HepG2 (cell line): ENCODE data around the gene JKAMP. TPM values are rescaled to one million over a fixed set of nuclear protein-coding genes. Genes with fewer than 3 reads are reported as not detected.
A peak's percentile ranks its signal among the peaks of the same experiment; 100 is the strongest.

ENCODE experiments used
- CBX2 ChIP-seq, 2 experiments: fragments of 200-600 bp in 1 of 2; sonication (generic); formaldehyde crosslinking in 1 of 2; IDR thresholded peaks; 2 replicates each; pipeline versions ENCODE4 v1.7.0 to v1.8.1; 2018 to 2022; ENCODE audit warnings: low read depth in 2 of 2, low read length in 1 of 2, mild to moderate bottlenecking in 1 of 2, missing genetic modification reagents in 1 of 2
- DR1 ChIP-seq: sonication (generic); formaldehyde crosslinking; IDR thresholded peaks from 2 replicates; pipeline ENCODE4 v1.8.0; 2021; ENCODE audit warnings: mild to moderate bottlenecking, missing genetic modification reagents, inconsistent platforms
- GATAD2A ChIP-seq: IDR thresholded peaks from 2 replicates; pipeline ENCODE4 v1.6.1; 2016
- GMEB1 ChIP-seq: sonication (generic); formaldehyde crosslinking; IDR thresholded peaks from 2 replicates; pipeline ENCODE4 v1.5.1; 2020; ENCODE audit warnings: missing genetic modification reagents, mild to moderate bottlenecking, borderline replicate concordance
- IRX3 ChIP-seq: sonication (generic); formaldehyde crosslinking; IDR thresholded peaks from 2 replicates; pipeline ENCODE4 v1.8.1; 2023; ENCODE audit warnings: mild to moderate bottlenecking, low read depth, missing genetic modification reagents, borderline replicate concordance
- MAF1 ChIP-seq: sonication (generic); formaldehyde crosslinking; IDR thresholded peaks from 2 replicates; pipeline ENCODE4 v1.5.0; 2020; ENCODE audit warnings: missing genetic modification reagents, borderline replicate concordance
- MBNL3 ChIP-seq: fragments of 250-450 bp; sonication (Bioruptor Pico); conservative IDR thresholded peaks from 2 replicates; pipeline ENCODE4 v1.8.0; 2022; ENCODE audit warnings: mild to moderate bottlenecking, inconsistent platforms
- MXD1 ChIP-seq: sonication (generic); formaldehyde crosslinking; IDR thresholded peaks from 2 replicates; pipeline ENCODE4 v1.4.0; 2020; ENCODE audit warnings: mild to moderate bottlenecking, missing genetic modification reagents
- MZF1 ChIP-seq: sonication (generic); formaldehyde crosslinking; IDR thresholded peaks from 2 replicates; pipeline ENCODE4 v1.8.1; 2023; ENCODE audit warnings: mild to moderate bottlenecking, missing genetic modification reagents, borderline replicate concordance
- PCBP1 ChIP-seq: fragments of 200-400 bp; formaldehyde crosslinking; IDR thresholded peaks from 2 replicates; pipeline ENCODE4 v1.6.1; 2017; ENCODE audit warnings: mild to moderate bottlenecking, low read depth, low read length, borderline replicate concordance
- RAD51 ChIP-seq: fragments of 450-650 bp; IDR thresholded peaks from 2 replicates; pipeline ENCODE4 v1.6.1; 2016; ENCODE audit warnings: borderline replicate concordance
- REL ChIP-seq: sonication (generic); formaldehyde crosslinking; conservative IDR thresholded peaks from 2 replicates; pipeline ENCODE4 v1.8.0; 2022; ENCODE audit warnings: mild to moderate bottlenecking, missing genetic modification reagents, moderate library complexity
- ZNF138 ChIP-seq: sonication (generic); formaldehyde crosslinking; IDR thresholded peaks from 2 replicates; pipeline ENCODE4 v1.5.0; 2020; ENCODE audit warnings: mild to moderate bottlenecking, low read depth, missing genetic modification reagents
- ZNF253 ChIP-seq: sonication (generic); formaldehyde crosslinking; IDR thresholded peaks from 2 replicates; pipeline ENCODE4 v1.8.0; 2022; ENCODE audit warnings: mild to moderate bottlenecking, missing genetic modification reagents, borderline replicate concordance
- ZNF510 ChIP-seq: sonication (generic); formaldehyde crosslinking; IDR thresholded peaks from 2 replicates; pipeline ENCODE4 v1.4.0; 2020; ENCODE audit warnings: low read depth, mild to moderate bottlenecking, missing genetic modification reagents
- ZNF660 ChIP-seq: sonication (generic); formaldehyde crosslinking; IDR thresholded peaks from 2 replicates; pipeline ENCODE4 v1.5.1; 2020; ENCODE audit warnings: mild to moderate bottlenecking, low read depth, missing genetic modification reagents, borderline replicate concordance
- ZNF704 ChIP-seq: sonication (generic); formaldehyde crosslinking; IDR thresholded peaks from 2 replicates; pipeline ENCODE4 v1.8.1; 2023; ENCODE audit warnings: mild to moderate bottlenecking, inconsistent platforms, moderate library complexity, missing genetic modification reagents, borderline replicate concordance
- ZNF737 ChIP-seq: sonication (generic); formaldehyde crosslinking; IDR thresholded peaks from 2 replicates; pipeline ENCODE4 v1.5.0; 2020; ENCODE audit warnings: missing genetic modification reagents, mild to moderate bottlenecking, borderline replicate concordance
- ZNF772 ChIP-seq: sonication (generic); formaldehyde crosslinking; IDR thresholded peaks from 2 replicates; pipeline ENCODE4 v1.5.0; 2020; ENCODE audit warnings: mild to moderate bottlenecking, missing genetic modification reagents
- ZNF792 ChIP-seq: IDR thresholded peaks from 2 replicates; pipeline ENCODE4 v1.6.1; 2016
- ZXDC ChIP-seq: sonication (generic); formaldehyde crosslinking; IDR thresholded peaks from 2 replicates; pipeline ENCODE4 v1.5.0; 2020; ENCODE audit warnings: mild to moderate bottlenecking, missing genetic modification reagents
- polyA plus RNA-seq, 8 experiments: library from polyadenylated mRNA; depleted of rRNA in 3 of 8; stranded (reverse) in 7 of 8; unstranded in 1 of 8; fragments of >200 nt; fragmentation: Illumina TruSeq in 4 of 8; extraction: Trizol in 4 of 8; gene quantifications; 2 replicates each; pipeline versions ENCODE4 v1.2.1 to v1.2.3, GENCODE V29; 2011 to 2016; ENCODE audit warnings: low read depth in 4 of 8, missing spikeins in 1 of 8, mixed read lengths in 1 of 8; ENCODE audit not compliant: insufficient read depth in 1 of 8
- total RNA-seq, 5 experiments: library from RNA; depleted of rRNA; stranded (reverse); fragments of >200 nt; fragmentation: Illumina TruSeq; extraction: Trizol; gene quantifications; 2 replicates each; pipeline ENCODE4 v1.2.3, GENCODE V29; 2016; ENCODE audit warnings: low read depth in 1 of 5

The JKAMP gene
- total and polyA plus RNA-seq, 2 of the 13 experiments (the other 11 are each of a cell fraction or from before 2014, with no cell fraction given), result 56.4 to 135 TPM

GRCh38 chr14:59464486-59465315 lies 19.6 kb upstream of the JKAMP start (continued):
- no peak for TF ChIP-seq ZXDC (CRISPR knock-in tag)
- no peak for TF ChIP-seq ZNF772
- 0 out of 2 replicates have a peak, but pooled peaks have one; percentile 35 for TF ChIP-seq ZNF510 (CRISPR knock-in tag)
- no peak for TF ChIP-seq DR1 (CRISPR knock-in tag)
- TF ChIP-seq ZNF737 (CRISPR knock-in tag), result no peak
- no peak for TF ChIP-seq ZNF138 (CRISPR knock-in tag)
- TF ChIP-seq IRX3 (CRISPR knock-in tag), result no peak
- no peak for TF ChIP-seq ZNF704 (CRISPR knock-in tag)
- TF ChIP-seq ZNF660 (CRISPR knock-in tag), result no peak
- no peak for TF ChIP-seq MZF1
- TF ChIP-seq MBNL3, result no peak
- no peak for TF ChIP-seq REL (CRISPR knock-in tag)
- no peak for TF ChIP-seq GATAD2A (CRISPR knock-in tag)
- TF ChIP-seq ZNF792, result no peak
- no peak for TF ChIP-seq ZNF253
- TF ChIP-seq GMEB1 (CRISPR knock-in tag), result no peak
- TF ChIP-seq MXD1, result no peak
- no peak for TF ChIP-seq MAF1 (CRISPR knock-in tag)
- TF ChIP-seq RAD51, result no peak
- no peak for TF ChIP-seq PCBP1
- TF ChIP-seq CBX2 (IDR thresholded peaks at IDR 0.05; ENCODE audit: low read depth, low read length), result no peak
- TF ChIP-seq CBX2 (CRISPR knock-in tag; IDR thresholded peaks at IDR 0.05; ENCODE audit: low read depth), result no peak
